GM13976 (cell line): ENCODE measurements around the gene PLEKHG3.

Source experiments
- DNase-seq: peaks from one replicate; pipeline ENCODE4 v3.0.0; 2012; ENCODE audit warnings: low spot score
- CTCF ChIP-seq: IDR thresholded peaks from 2 replicates; pipeline ENCODE4 v1.5.1; 2012; ENCODE audit warnings: borderline replicate concordance, mild to moderate bottlenecking; ENCODE audit not compliant: insufficient read depth; ENCODE audit errors: extremely low read depth, missing control alignments, control extremely low read depth
- in situ Hi-C: fragments of 300-500 bp; cut with MboI; formaldehyde crosslinking; loops from one replicate; pipeline ENCODE4 v1.12.0; 2022; ENCODE audit warnings: low sequenced_read_pairs, mixed read lengths, inconsistent platforms; ENCODE audit not compliant: unreplicated experiment

The PLEKHG3 gene

DNA sequence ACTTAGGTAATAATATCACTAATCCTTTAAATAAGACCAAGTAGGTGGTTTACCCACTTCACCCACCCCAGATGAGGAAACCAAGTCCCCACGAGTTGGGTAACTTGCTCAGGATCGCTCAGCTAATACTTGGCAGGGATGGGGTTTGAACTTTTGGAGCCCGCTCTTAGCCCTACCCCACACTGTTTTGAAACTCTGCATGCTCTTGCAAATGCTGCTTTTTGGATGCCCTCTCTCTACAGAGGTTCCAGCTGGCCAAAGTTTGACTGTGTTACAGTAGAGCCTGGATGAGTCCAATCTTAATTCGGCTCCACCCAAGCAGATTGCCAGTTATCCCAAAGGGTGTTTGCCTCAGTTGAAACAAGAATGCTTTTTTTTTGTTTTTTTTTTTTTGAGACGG, 6.8 kb downstream of the PLEKHG3 start:
- TF ChIP-seq CTCF: no peak
- DNase-seq: no peak
- in situ Hi-C loops: no loop called here

DNA sequence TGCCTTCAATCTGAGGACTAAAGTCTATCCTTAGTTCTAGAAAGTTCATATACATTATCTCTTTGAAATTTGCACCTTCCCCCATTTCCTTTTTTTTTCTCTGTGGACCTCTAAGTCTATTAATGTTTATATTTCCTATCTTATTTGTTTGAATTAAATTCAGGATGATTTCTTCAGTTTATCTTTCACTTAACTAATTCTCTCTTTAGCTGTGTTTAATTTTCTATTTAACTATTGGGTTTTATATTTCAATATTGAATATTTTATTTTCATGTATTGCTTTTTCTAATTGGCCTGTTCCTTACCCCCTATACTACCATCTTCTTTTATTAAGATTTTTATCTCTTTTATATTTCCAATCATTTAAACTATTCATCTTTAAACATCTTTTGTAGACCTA, 9.5 kb downstream of the PLEKHG3 start:
- in situ Hi-C loops: no loop called here
- no peak for DNase-seq
- TF ChIP-seq CTCF: no peak

- DNase-seq: no peak
- no peak for TF ChIP-seq CTCF
- in situ Hi-C loops: no loop called here
These were observed 10.3 kb downstream of the PLEKHG3 start for GRCh38 chr14:64714432-64715025.

DNA sequence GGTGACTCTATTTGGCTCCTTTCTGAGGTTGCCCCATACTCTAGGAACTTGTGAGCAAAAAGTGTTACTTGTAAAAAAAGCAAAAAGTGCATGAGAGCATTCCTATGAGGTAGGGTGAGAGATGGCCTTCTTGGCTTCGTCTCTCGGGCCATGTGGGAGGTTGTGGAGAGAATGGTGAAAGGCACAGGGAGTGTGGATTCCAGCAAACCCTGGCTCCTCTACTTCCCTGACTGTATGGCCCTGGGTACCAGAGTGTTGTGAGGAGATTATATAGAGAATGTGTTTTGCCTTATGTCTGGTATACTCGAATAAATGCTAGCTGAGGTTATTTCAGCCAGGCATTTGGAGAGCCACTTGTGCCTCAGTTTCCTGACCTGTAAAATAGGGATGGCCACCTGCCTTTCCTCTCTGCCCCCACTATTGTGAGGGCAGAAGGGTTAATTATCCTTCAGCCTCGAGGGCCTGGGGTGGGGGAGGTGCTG, 11.0 kb downstream of the PLEKHG3 start:
- no peak for DNase-seq
- no peak for TF ChIP-seq CTCF
- in situ Hi-C loops: no loop called here

DNA sequence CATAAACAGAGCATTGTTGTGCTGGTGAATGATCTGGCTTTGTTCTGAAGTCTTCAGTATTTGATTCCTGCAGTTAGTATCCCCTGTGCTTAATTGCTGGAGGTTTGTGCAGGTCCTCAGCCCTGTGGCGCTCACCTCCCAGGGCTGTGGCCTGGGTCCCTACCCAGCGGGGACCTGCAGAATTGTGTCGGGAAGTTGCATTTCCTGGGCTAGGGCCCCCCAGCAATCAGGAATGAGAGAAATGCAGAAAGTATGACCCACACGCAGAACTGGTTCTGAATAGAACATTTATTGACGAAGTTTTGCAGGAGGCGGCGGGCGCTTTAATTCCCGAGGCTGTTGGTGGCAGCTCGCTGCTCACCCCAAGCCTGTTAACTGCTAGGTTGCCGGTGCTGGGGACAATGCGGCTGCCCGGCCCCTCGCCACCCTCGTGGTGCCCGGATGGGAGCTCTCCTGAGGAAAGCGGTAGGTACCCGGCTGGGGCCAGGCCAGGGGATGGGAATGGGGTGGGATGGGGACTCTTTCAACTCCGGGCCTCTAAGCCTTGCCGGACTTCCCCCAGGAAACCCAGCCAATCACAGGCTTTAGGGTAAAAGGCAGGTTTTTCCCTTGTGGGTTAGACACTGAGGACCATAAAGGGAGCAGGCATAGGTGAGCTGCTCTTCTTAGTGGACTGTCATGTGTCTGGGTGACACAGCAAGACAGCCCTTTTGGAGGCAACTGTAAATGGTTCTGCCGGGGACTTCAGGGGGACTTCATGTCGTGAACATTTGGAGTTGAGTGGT, 11.6 kb downstream of the PLEKHG3 start:
- in situ Hi-C loops: no loop called here
- no peak for DNase-seq
- no peak for TF ChIP-seq CTCF

GRCh38 chr14:64717870-64718269, 13.6 kb downstream of the PLEKHG3 start:
- no peak for TF ChIP-seq CTCF
- in situ Hi-C loops: no loop called here
- DNase-seq: no peak
